Neural progenitor cell (in vitro differentiated cells): ENCODE data around the gene CRK.

Experiments
- CTCF ChIP-seq: fragments of 200-600 bp; sonication (generic); IDR thresholded peaks from 2 replicates; pipeline ENCODE4 v1.5.1; 2017; ENCODE audit warnings: antibody characterized with exemption, mild to moderate bottlenecking
- EZH2 ChIP-seq: fragments of 200-600 bp; sonication (generic); IDR thresholded peaks from 2 replicates; pipeline ENCODE4 v1.6.1; 2017; ENCODE audit warnings: antibody characterized with exemption, mild to moderate bottlenecking, moderate library complexity

- no peak for TF ChIP-seq CTCF
- no peak for TF ChIP-seq EZH2
Measured at GRCh38 chr17:1467258-1467657, 11.2 kb upstream of the CRK start.
